Calu3 (cell line): ENCODE data around the gene SIPA1L3. TPM values are rescaled to one million over a fixed set of nuclear protein-coding genes. Genes with fewer than 3 reads are reported as not detected.

Experiments
- BruUV-seq: library from RNA; stranded (reverse); fragments of 400-500 nt; replicated peaks from 2 replicates; lab custom pipeline; 2021; lab: Mats Ljungman, UMichigan
- CTCF ChIA-PET: fragments of 300-600 bp; sonication (Branson Sonifier 250); formaldehyde crosslinking; loops from one replicate; lab custom pipeline; 2022; ENCODE audit warnings: antibody characterized with exemption; lab: Charles Lee
- DNase-seq: peaks from one replicate; pipeline ENCODE4 v3.0.0; 2022
- H3K27ac Mint-ChIP-seq: one replicate; pipeline ENCODE4 v1.8.0; 2022; ENCODE audit warnings: mixed read lengths; ENCODE audit not compliant: unreplicated experiment
- H3K27me3 Mint-ChIP-seq: one replicate; pipeline ENCODE4 v1.8.0; 2022; ENCODE audit warnings: mixed read lengths; ENCODE audit not compliant: unreplicated experiment
- H3K36me3 Mint-ChIP-seq: one replicate; pipeline ENCODE4 v1.8.0; 2022; ENCODE audit warnings: mild to moderate bottlenecking, moderate library complexity, mixed read lengths; ENCODE audit not compliant: insufficient read depth, unreplicated experiment
- H3K4me1 Mint-ChIP-seq: one replicate; pipeline ENCODE4 v1.8.0; 2022; ENCODE audit warnings: mild to moderate bottlenecking, low read depth, mixed read lengths; ENCODE audit not compliant: unreplicated experiment
- H3K4me3 Mint-ChIP-seq: one replicate; pipeline ENCODE4 v1.8.0; 2022; ENCODE audit warnings: mild to moderate bottlenecking, low read depth, moderate library complexity, mixed read lengths; ENCODE audit not compliant: unreplicated experiment
- H3K9me3 Mint-ChIP-seq: one replicate; pipeline ENCODE4 v1.8.0; 2022; ENCODE audit warnings: low read depth, mixed read lengths; ENCODE audit not compliant: unreplicated experiment
- intact Hi-C: fragments of 100-400 bp; cut with micrococcal nuclease; formaldehyde crosslinking; loops from one replicate; pipeline ENCODE4 v1.10.0; 2022; ENCODE audit not compliant: unreplicated experiment
- total RNA-seq: library from RNA; stranded (reverse); gene quantifications from 2 replicates; pipeline ENCODE4 v1.2.3, GENCODE V29; 2022
- TF ChIP-seq, protein P1 (sequence below): fragments of 200-600 bp; IDR thresholded peaks from one replicate; pipeline ENCODE4 v1.8.0; 2022; ENCODE audit warnings: antibody characterized with exemption; ENCODE audit not compliant: unreplicated experiment

SIPA1L3 gene
- total RNA-seq, 1 experiment from 2014 or later, result 127 TPM

DNA sequence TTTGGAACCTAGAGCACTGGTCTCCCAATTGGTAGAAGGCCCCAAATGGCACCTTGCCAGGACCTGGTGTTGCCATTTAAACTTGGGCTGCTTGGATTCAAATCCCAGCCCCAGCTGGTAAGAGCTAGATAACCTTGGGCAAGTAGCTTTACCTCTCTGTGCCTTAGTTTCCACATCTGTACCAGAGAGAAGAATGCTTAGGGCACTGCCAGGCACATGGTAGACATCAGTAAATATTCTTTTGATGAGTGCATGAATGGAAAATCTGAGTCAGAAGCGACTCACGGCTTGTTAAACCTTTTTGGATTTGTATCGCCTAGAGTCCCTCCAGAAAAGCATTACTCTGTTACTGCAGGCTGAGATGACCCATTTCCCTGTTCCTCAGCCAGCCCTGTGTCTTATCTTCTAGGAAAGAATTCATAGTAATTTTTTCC lies 90.9 kb downstream of the SIPA1L3 start:
- Mint-ChIP-seq H3K36me3 (no peaks in the 10 kb centered on the region), H3K9me3 (no peaks in the 10 kb centered on the region), H3K4me3 (no peak overlapping the region), H3K4me1 (peaks cover 7% of the 10 kb centered on the region), H3K27me3 (no peaks in the 10 kb centered on the region), H3K27ac (no peak overlapping the region)
- DNase-seq, result peak; percentile 9
- CTCF ChIA-PET, result no interaction called here
- BruUV-seq, result no TSS peak
- TF ChIP-seq, protein P1, sequence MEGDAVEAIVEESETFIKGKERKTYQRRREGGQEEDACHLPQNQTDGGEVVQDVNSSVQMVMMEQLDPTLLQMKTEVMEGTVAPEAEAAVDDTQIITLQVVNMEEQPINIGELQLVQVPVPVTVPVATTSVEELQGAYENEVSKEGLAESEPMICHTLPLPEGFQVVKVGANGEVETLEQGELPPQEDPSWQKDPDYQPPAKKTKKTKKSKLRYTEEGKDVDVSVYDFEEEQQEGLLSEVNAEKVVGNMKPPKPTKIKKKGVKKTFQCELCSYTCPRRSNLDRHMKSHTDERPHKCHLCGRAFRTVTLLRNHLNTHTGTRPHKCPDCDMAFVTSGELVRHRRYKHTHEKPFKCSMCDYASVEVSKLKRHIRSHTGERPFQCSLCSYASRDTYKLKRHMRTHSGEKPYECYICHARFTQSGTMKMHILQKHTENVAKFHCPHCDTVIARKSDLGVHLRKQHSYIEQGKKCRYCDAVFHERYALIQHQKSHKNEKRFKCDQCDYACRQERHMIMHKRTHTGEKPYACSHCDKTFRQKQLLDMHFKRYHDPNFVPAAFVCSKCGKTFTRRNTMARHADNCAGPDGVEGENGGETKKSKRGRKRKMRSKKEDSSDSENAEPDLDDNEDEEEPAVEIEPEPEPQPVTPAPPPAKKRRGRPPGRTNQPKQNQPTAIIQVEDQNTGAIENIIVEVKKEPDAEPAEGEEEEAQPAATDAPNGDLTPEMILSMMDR, result no peak
- intact Hi-C loops, result no loop called here

DNA sequence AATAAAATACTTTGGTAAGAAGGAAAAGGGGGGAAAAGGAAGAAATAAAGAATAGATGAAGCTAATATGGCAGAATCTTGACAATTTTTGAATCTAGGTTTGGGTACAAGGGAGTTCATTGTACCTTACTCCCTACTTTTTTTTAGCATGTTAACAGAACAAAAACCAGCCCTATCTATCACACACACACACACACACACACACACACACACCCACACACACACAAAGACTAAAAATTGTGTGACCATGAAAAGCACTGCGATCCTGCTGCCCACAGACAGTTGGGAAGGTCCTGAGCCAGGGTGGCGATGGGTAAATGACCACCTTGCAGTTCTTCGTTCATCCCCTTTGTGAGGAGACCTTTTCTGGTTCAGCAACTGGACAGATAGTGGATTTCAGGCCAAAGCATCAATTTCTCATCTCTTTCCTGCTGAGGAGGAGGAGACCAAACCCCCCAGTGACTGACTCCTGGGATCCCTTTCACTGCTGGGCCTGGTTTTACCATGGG lies 91.8 kb downstream of the SIPA1L3 start:
- TF ChIP-seq, protein P1, result no peak
- H3K27me3 Mint-ChIP-seq, result no peaks in the 10 kb centered on the region
- DNase-seq, result no peak
- no peak overlapping the region for H3K27ac Mint-ChIP-seq
- BruUV-seq, result no TSS peak
- CTCF ChIA-PET, result no interaction called here
- no peak overlapping the region for H3K4me3 Mint-ChIP-seq
- no peaks in the 10 kb centered on the region for H3K9me3 Mint-ChIP-seq
- no peaks in the 10 kb centered on the region for H3K36me3 Mint-ChIP-seq
- intact Hi-C loops, result no loop called here
- H3K4me1 Mint-ChIP-seq, result peaks cover 7% of the 10 kb centered on the region

DNA sequence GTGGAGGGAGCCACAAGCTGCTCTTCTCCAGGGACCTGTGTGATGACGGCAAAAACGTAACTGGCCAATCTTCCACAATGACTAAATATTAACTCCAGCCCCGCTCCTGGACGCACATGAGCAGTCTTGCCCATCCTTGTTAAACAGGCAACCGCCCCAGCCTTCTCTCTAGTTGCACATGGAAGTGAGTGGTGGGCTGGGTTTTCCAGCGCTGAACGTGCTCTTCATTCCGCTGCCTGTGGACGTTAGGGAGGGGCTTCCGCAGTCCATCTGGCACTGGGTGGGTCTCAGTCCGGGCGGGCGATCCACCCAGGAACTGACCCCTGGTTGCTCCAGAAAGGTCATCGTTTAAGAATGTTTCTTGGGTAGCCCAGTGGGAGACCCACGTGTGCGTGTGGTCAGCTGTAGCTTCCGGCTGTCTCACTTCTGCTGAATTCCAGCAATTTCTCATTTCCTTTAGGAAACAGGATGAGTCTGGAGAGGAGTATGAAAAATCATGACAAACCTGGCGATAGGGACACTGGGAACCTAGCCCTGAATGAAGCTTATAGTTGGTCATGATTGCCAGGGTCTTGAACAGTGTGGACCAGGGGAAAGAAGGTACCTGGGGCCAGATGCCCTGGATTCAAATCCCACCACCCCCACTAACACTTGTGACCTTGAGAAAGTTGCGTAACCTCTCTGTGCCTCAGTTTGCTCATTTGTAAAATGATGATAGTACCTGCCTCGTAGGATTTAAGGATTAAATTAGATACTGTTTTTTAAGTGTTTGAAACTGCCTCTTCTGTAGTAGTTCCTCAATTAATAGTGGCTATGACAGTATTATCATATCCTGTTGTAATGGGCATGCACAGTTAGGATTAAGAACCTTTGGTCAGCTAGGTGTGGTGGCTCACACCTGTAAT lies 92.6 kb downstream of the SIPA1L3 start:
- peaks cover under 1% of the 10 kb centered on the region for H3K4me1 Mint-ChIP-seq
- no TSS peak for BruUV-seq
- TF ChIP-seq, protein P1, result no peak
- no peaks in the 10 kb centered on the region for H3K36me3 Mint-ChIP-seq
- no peaks in the 10 kb centered on the region for H3K27me3 Mint-ChIP-seq
- H3K4me3 Mint-ChIP-seq, result no peak overlapping the region
- H3K27ac Mint-ChIP-seq, result no peak overlapping the region
- no peaks in the 10 kb centered on the region for H3K9me3 Mint-ChIP-seq
- DNase-seq, result no peak
- CTCF ChIA-PET, result no interaction called here
- intact Hi-C loops, result loop anchor here (5.0 kb wide), 1 partner anchor 62 kb away; no protein-coding TSS in a partner anchor

DNA sequence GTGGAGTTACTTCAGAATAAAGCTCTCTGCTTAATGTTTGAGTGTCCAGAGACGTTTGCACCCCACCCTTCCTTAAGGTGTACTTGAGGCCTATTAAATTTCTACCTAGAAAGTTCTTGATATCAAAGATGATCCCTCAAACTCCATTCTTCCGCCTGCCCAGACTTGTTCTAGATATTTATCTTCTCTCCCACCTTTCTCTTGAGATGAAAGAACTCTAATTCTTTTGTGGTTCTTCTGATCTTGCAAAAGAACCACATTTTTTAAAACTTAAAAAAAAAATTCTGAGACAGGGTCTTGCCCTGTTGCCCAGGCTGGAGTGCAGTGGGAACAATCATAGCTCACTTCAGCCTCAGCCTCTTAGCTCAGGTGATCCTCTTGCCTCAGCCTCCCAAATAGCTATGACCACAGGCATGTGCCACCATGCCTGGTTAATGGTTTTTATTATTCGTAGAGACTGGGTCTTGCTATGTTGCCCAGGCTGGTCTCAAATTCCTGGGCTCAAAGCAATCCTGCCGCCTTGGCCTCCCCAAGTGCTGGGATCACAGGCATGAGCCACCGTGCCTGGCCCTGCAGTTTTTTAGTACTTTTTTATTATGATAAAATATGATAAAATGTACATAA lies 94.3 kb downstream of the SIPA1L3 start:
- DNase-seq, result no peak
- Mint-ChIP-seq H3K4me1 (no peaks in the 10 kb centered on the region), H3K9me3 (no peaks in the 10 kb centered on the region), H3K27me3 (no peaks in the 10 kb centered on the region), H3K36me3 (no peaks in the 10 kb centered on the region), H3K4me3 (no peak overlapping the region), H3K27ac (no peak overlapping the region)
- CTCF ChIA-PET, result interaction anchor here (0.5 to 1.1 kb wide), 2 partner anchors 10 to 74 kb away, joined by 4 to 7 read pairs; no protein-coding TSS in a partner anchor
- no TSS peak for BruUV-seq
- intact Hi-C loops, result loop anchor here (5.0 kb wide), 1 partner anchor 64 kb away; no protein-coding TSS in a partner anchor
- TF ChIP-seq, protein P1, result no peak
